ENCODE results near the gene ACYP2.

Gene ACYP2

GRCh38 chr2:54209379-54209778 is 94.0 kb downstream of the ACYP2 start:
- ChIA-PET POLR2A (no interaction called here), CTCF (no interaction called here)
- no peak for TF ChIP-seq LEF1 (IDR thresholded peaks at IDR 0.05; ENCODE audit: borderline replicate concordance)
- TF ChIP-seq BHLHE40 (IDR thresholded peaks at IDR 0.05; ENCODE audit: borderline replicate concordance) = no peak
- no peak for TF ChIP-seq FOXA1 (IDR thresholded peaks at IDR 0.05)
- DNase-seq (ENCODE audit: extremely low spot score) = no peak

- CTCF ChIA-PET = no interaction called here
- no peak for DNase-seq (ENCODE audit: extremely low spot score)
- TF ChIP-seq CTBP1 (IDR thresholded peaks at IDR 0.05; ENCODE audit: borderline replicate concordance) (no peak), NFRKB (IDR thresholded peaks at IDR 0.05) (no peak), PKNOX1 (IDR thresholded peaks at IDR 0.05) (no peak), TARDBP (IDR thresholded peaks at IDR 0.05) (no peak), ARNT (IDR thresholded peaks at IDR 0.05) (no peak), LEF1 (IDR thresholded peaks at IDR 0.05; ENCODE audit: borderline replicate concordance) (no peak), SP1 (IDR thresholded peaks at IDR 0.05) (no peak), FOXK2 (IDR thresholded peaks at IDR 0.05) (no peak), BHLHE40 (IDR thresholded peaks at IDR 0.05; ENCODE audit: borderline replicate concordance) (no peak), L3MBTL2 (conservative IDR thresholded peaks at IDR 0.05) (no peak), SUZ12 (IDR thresholded peaks at IDR 0.05) (no peak)
- POLR2A ChIA-PET = no interaction called here
Measured at GRCh38 chr2:54212456-54212855, 97.0 kb downstream of the ACYP2 start.

- ChIA-PET POLR2A (no interaction called here), CTCF (no interaction called here)
- TF ChIP-seq SP1 (IDR thresholded peaks at IDR 0.05) (no peak), FOXK2 (IDR thresholded peaks at IDR 0.05) (no peak), SUZ12 (IDR thresholded peaks at IDR 0.05) (no peak), NFRKB (IDR thresholded peaks at IDR 0.05) (no peak)
- DNase-seq (ENCODE audit: extremely low spot score) = no peak
Measured at GRCh38 chr2:54213082-54213481, 97.7 kb downstream of the ACYP2 start.

- ChIA-PET POLR2A (no interaction called here), CTCF (no interaction called here)
- DNase-seq (ENCODE audit: extremely low spot score) = no peak
- TF ChIP-seq ELF4 (IDR thresholded peaks at IDR 0.05) (no peak), TARDBP (IDR thresholded peaks at IDR 0.05) (no peak), BHLHE40 (IDR thresholded peaks at IDR 0.05; ENCODE audit: borderline replicate concordance) (no peak), FOXM1 (IDR thresholded peaks at IDR 0.05; ENCODE audit: borderline replicate concordance) (no peak), ARNT (IDR thresholded peaks at IDR 0.05) (no peak), CTBP1 (IDR thresholded peaks at IDR 0.05; ENCODE audit: borderline replicate concordance) (no peak), NFRKB (IDR thresholded peaks at IDR 0.05) (no peak), PKNOX1 (IDR thresholded peaks at IDR 0.05) (no peak), SP1 (IDR thresholded peaks at IDR 0.05) (no peak), SUZ12 (IDR thresholded peaks at IDR 0.05) (no peak), HDGF (IDR thresholded peaks at IDR 0.05; ENCODE audit: borderline replicate concordance) (no peak), L3MBTL2 (conservative IDR thresholded peaks at IDR 0.05) (no peak), FOXA1 (IDR thresholded peaks at IDR 0.05) (no peak), ZNF384 (IDR thresholded peaks at IDR 0.05) (no peak), FOXK2 (IDR thresholded peaks at IDR 0.05) (no peak), LEF1 (IDR thresholded peaks at IDR 0.05; ENCODE audit: borderline replicate concordance) (no peak)
Measured at GRCh38 chr2:54224997-54225396, 109.6 kb downstream of the ACYP2 start.

GRCh38 chr2:54226260-54226659 is 110.8 kb downstream of the ACYP2 start:
- no peak for DNase-seq (ENCODE audit: extremely low spot score)
- ChIA-PET CTCF (no interaction called here), POLR2A (no interaction called here)
- TF ChIP-seq SP1 (IDR thresholded peaks at IDR 0.05) (no peak), ELF4 (IDR thresholded peaks at IDR 0.05) (no peak), SUZ12 (IDR thresholded peaks at IDR 0.05) (no peak), NFRKB (IDR thresholded peaks at IDR 0.05) (no peak), FOXK2 (IDR thresholded peaks at IDR 0.05) (no peak), HDGF (IDR thresholded peaks at IDR 0.05; ENCODE audit: borderline replicate concordance) (no peak), TARDBP (IDR thresholded peaks at IDR 0.05) (no peak), FOXM1 (IDR thresholded peaks at IDR 0.05; ENCODE audit: borderline replicate concordance) (no peak), LEF1 (IDR thresholded peaks at IDR 0.05; ENCODE audit: borderline replicate concordance) (no peak), PKNOX1 (IDR thresholded peaks at IDR 0.05) (no peak), ARNT (IDR thresholded peaks at IDR 0.05) (no peak), CTBP1 (IDR thresholded peaks at IDR 0.05; ENCODE audit: borderline replicate concordance) (no peak), ZNF384 (IDR thresholded peaks at IDR 0.05) (no peak), FOXA1 (IDR thresholded peaks at IDR 0.05) (no peak), L3MBTL2 (conservative IDR thresholded peaks at IDR 0.05) (no peak), BHLHE40 (IDR thresholded peaks at IDR 0.05; ENCODE audit: borderline replicate concordance) (no peak)

- POLR2A ChIA-PET = no interaction called here
- CTCF ChIA-PET = no interaction called here
- TF ChIP-seq SUZ12 (IDR thresholded peaks at IDR 0.05) = no peak
- no peak for TF ChIP-seq L3MBTL2 (conservative IDR thresholded peaks at IDR 0.05)
- no peak for TF ChIP-seq FOXA1 (IDR thresholded peaks at IDR 0.05)
- no peak for TF ChIP-seq ARNT (IDR thresholded peaks at IDR 0.05)
- TF ChIP-seq PKNOX1 (IDR thresholded peaks at IDR 0.05) = no peak
- no peak for TF ChIP-seq LEF1 (IDR thresholded peaks at IDR 0.05; ENCODE audit: borderline replicate concordance)
- no peak for TF ChIP-seq TARDBP (IDR thresholded peaks at IDR 0.05)
- no peak for TF ChIP-seq HDGF (IDR thresholded peaks at IDR 0.05; ENCODE audit: borderline replicate concordance)
- DNase-seq (ENCODE audit: extremely low spot score) = no peak
Measured at GRCh38 chr2:54227798-54228197, 112.4 kb downstream of the ACYP2 start.
